GM12891 (cell line): ENCODE measurements around the gene HOXC9.

Source experiments
- POLR2A ChIP-seq: IDR thresholded peaks from 2 replicates; pipeline ENCODE4 v1.6.1; 2011; ENCODE audit warnings: low read depth, low read length, control low read depth
- POLR2AphosphoS5 ChIP-seq: IDR thresholded peaks from 2 replicates; pipeline ENCODE4 v1.6.1; 2011; ENCODE audit warnings: low read depth, low read length, control low read depth
- POU2F2 ChIP-seq: IDR thresholded peaks from 2 replicates; pipeline ENCODE4 v1.6.1; 2011; ENCODE audit warnings: low read depth, mild to moderate bottlenecking, control low read depth, low read length, moderate library complexity
- SPI1 ChIP-seq: IDR thresholded peaks from 2 replicates; pipeline ENCODE4 v1.6.1; 2011; ENCODE audit warnings: low read depth, low read length, control low read depth
- TAF1 ChIP-seq: IDR thresholded peaks from 2 replicates; pipeline ENCODE4 v1.6.1; 2011; ENCODE audit warnings: low read depth, low read length, control low read depth

- TF ChIP-seq POLR2A (no peak), TAF1 (no peak), POLR2AphosphoS5 (no peak), SPI1 (no peak), POU2F2 (no peak)
These were observed 3.0 kb downstream of the HOXC9 start for GRCh38 chr12:54002915-54003389.
